ENCODE data around the gene FMO5. TPM values are rescaled to one million over a fixed set of nuclear protein-coding genes. Genes with fewer than 3 reads are reported as not detected.
"Not testable (repeated sequence)": the region's sequence is repeated elsewhere in the genome, so short reads cannot be mapped to it uniquely, and the experiment has no call there.

Gene FMO5
- total RNA-seq, 4 donors from 2014 or later, result 1.1 to 8.6 (median 2.2) TPM

GRCh38 chr1:147235822-147236221 is 10.7 kb upstream of the FMO5 start:
- Histone ChIP-seq H3K36me3 (no peaks in the 10 kb centered on the region), H3K27ac (no peak overlapping the region), H3K27me3 (no peaks in the 10 kb centered on the region), H3K4me3 (no peak overlapping the region), H3K4me1 (no peaks in the 10 kb centered on the region), H3K9me3 (no peaks in the 10 kb centered on the region)
- WGBS, 2 donors (ENCODE audit: low coverage in 1 of 2), result 67 to 100% methylated on average over 1 of the region's 1 CpG
- TF ChIP-seq EP300 (IDR thresholded peaks at IDR 0.05), result no peak
- TF ChIP-seq POLR2A (IDR thresholded peaks at IDR 0.05), result no peak
- TF ChIP-seq CTCF (IDR thresholded peaks at IDR 0.05), result no peak
- TF ChIP-seq POLR2AphosphoS5 (IDR thresholded peaks at IDR 0.05), result no peak
- no peak for ATAC-seq

GRCh38 chr1:147233903-147234302 is 8.8 kb upstream of the FMO5 start:
- H3K4me3 ChIP-seq, ATAC-seq: not testable (repeated sequence)

GRCh38 chr1:147231032-147231431 is 5.9 kb upstream of the FMO5 start:
- not testable (repeated sequence) for H3K27ac ChIP-seq, ATAC-seq, H3K9me3 ChIP-seq, H3K27me3 ChIP-seq, H3K36me3 ChIP-seq, H3K4me3 ChIP-seq, H3K4me1 ChIP-seq
- 83 to 94% methylated on average over 3 to 5 of the region's 5 CpGs for whole genome bisulfite sequencing, 2 donors (ENCODE audit: low coverage in 1 of 2)

More at GRCh38 chr1:147233903-147234302, 8.8 kb upstream of the FMO5 start:
- not testable (repeated sequence) for H3K27me3 ChIP-seq, H3K9me3 ChIP-seq, H3K4me1 ChIP-seq, H3K36me3 ChIP-seq, H3K27ac ChIP-seq
- WGBS, 2 donors (ENCODE audit: low coverage in 1 of 2), result 87 to 93% methylated on average over 4 to 7 of the region's 8 CpGs

GRCh38 chr1:147223740-147224615 is 1.2 kb downstream of the FMO5 start:
- no peaks in the 10 kb centered on the region for H3K9me3 ChIP-seq
- WGBS, 2 donors (ENCODE audit: low coverage in 1 of 2), result 66 to 82% methylated on average over 2 to 14 of the region's 14 CpGs
- H3K27me3 ChIP-seq, result no peaks in the 10 kb centered on the region
- peaks cover 0 to 14% (median 0%) of the 10 kb centered on the region in 3 donors for H3K4me1 ChIP-seq
- no peaks in the 10 kb centered on the region for H3K36me3 ChIP-seq
- H3K27ac ChIP-seq, result no peak overlapping the region
- ATAC-seq, result no peak
- H3K4me3 ChIP-seq, result no peak overlapping the region
- TF ChIP-seq POLR2AphosphoS5 (IDR thresholded peaks at IDR 0.05), result no peak
- TF ChIP-seq EP300 (IDR thresholded peaks at IDR 0.05), result no peak
- no peak for TF ChIP-seq POLR2A (IDR thresholded peaks at IDR 0.05)
- TF ChIP-seq CTCF (IDR thresholded peaks at IDR 0.05), result no peak

- ATAC-seq, result no peak
- 80 to 93% methylated on average over 2 of the region's 3 CpGs for WGBS, 2 donors (ENCODE audit: low coverage in 1 of 2)
- no peak for TF ChIP-seq POLR2AphosphoS5 (IDR thresholded peaks at IDR 0.05)
These were observed 6.5 kb downstream of the FMO5 start for GRCh38 chr1:147218606-147219005.

GRCh38 chr1:147217141-147217540 is 8.0 kb downstream of the FMO5 start:
- H3K4me1 ChIP-seq, result no peaks in the 10 kb centered on the region
- TF ChIP-seq POLR2AphosphoS5 (IDR thresholded peaks at IDR 0.05) (no peak), EP300 (IDR thresholded peaks at IDR 0.05) (no peak), POLR2A (IDR thresholded peaks at IDR 0.05) (no peak), CTCF (IDR thresholded peaks at IDR 0.05) (no peak)
- no peaks in the 10 kb centered on the region for H3K27me3 ChIP-seq
- H3K4me3 ChIP-seq, result no peak overlapping the region
- H3K9me3 ChIP-seq, result no peaks in the 10 kb centered on the region
- peaks cover 0 to 3% of the 10 kb centered on the region in 2 donors for H3K36me3 ChIP-seq
- no peak overlapping the region for H3K27ac ChIP-seq
- ATAC-seq, result no peak
- WGBS, 2 donors (ENCODE audit: low coverage in 1 of 2), result 93 to 99% methylated on average over 3 to 7 of the region's 7 CpGs

More at GRCh38 chr1:147218606-147219005, 6.5 kb downstream of the FMO5 start:
- Histone ChIP-seq H3K27ac (no peak overlapping the region), H3K4me3 (no peak overlapping the region), H3K9me3 (no peaks in the 10 kb centered on the region), H3K36me3 (no peaks in the 10 kb centered on the region), H3K4me1 (no peaks in the 10 kb centered on the region), H3K27me3 (no peaks in the 10 kb centered on the region)
